ENCODE measurements around the gene UBA1.

- TF ChIP-seq CEBPB (IDR thresholded peaks at IDR 0.05; ENCODE audit: low read depth), result no peak
- TF ChIP-seq POLR2AphosphoS5 (IDR thresholded peaks at IDR 0.05; ENCODE audit: low read depth, low read length), result no peak
- no peak for TF ChIP-seq CTCF (IDR thresholded peaks at IDR 0.05 in 2 of 3, conservative IDR thresholded peaks at IDR 0.05 in 1 of 3; ENCODE audit: borderline replicate concordance in 1 of 3, insufficient read depth in 1 of 3, low read depth in 2 of 3, low read length in 2 of 3)
- TF ChIP-seq EZH2 (IDR thresholded peaks at IDR 0.05), result no peak
- TF ChIP-seq JUND (IDR thresholded peaks at IDR 0.05), result no peak
- no peak for TF ChIP-seq SP1 (IDR thresholded peaks at IDR 0.05; ENCODE audit: low read depth)
- TF ChIP-seq RAD21 (IDR thresholded peaks at IDR 0.05; ENCODE audit: low read depth), result no peak
- TF ChIP-seq EGR1 (IDR thresholded peaks at IDR 0.05; ENCODE audit: low read depth), result no peak
- no peak for TF ChIP-seq SIN3A (IDR thresholded peaks at IDR 0.05; ENCODE audit: low read depth)
- TF ChIP-seq REST (IDR thresholded peaks at IDR 0.05; ENCODE audit: low read depth), result no peak
- TF ChIP-seq SRF (IDR thresholded peaks at IDR 0.05; ENCODE audit: low read depth), result no peak
- no peak for TF ChIP-seq POLR2A (IDR thresholded peaks at IDR 0.05; ENCODE audit: borderline replicate concordance, extremely low read depth, insufficient read depth, insufficient read length)
- TF ChIP-seq ATF3 (IDR thresholded peaks at IDR 0.05), result no peak
- no peak for TF ChIP-seq EZH2phosphoT487 (IDR thresholded peaks at IDR 0.05; ENCODE audit: borderline replicate concordance)
Measured at GRCh38 chrX:47223476-47224250, 30.0 kb downstream of the UBA1 start.
